ENCODE measurements around the gene MBP.
"Not testable (repeated sequence)": the region's sequence is repeated elsewhere in the genome, so short reads cannot be mapped to it uniquely, and the experiment has no call there.

The MBP gene

DNA sequence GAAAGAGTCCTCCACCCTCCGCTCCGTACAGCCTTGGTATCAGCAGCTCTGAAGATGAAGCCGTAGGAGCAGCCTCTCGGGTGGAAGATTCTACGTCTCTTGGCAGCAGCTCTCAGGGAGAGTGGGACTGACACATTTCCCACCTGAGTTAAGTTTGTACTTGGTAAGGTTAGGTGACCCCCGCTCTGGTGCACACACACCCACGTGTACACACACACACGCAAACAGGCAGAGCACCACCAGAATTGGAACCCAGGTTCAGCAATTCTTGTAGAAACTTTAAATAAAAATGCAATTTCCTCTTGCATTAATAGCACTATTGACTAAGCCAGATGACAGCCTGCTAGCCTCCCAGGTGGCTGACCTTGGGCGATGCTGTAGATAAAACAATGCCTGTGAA lies 111.5 kb downstream of the MBP start:
- DNase-seq (ENCODE audit: low read depth in 1 of 2, low spot score in 1 of 2): no peak
- H3K27ac ChIP-seq (replicated peaks): no peak overlapping the region
- TF ChIP-seq, protein P1, sequence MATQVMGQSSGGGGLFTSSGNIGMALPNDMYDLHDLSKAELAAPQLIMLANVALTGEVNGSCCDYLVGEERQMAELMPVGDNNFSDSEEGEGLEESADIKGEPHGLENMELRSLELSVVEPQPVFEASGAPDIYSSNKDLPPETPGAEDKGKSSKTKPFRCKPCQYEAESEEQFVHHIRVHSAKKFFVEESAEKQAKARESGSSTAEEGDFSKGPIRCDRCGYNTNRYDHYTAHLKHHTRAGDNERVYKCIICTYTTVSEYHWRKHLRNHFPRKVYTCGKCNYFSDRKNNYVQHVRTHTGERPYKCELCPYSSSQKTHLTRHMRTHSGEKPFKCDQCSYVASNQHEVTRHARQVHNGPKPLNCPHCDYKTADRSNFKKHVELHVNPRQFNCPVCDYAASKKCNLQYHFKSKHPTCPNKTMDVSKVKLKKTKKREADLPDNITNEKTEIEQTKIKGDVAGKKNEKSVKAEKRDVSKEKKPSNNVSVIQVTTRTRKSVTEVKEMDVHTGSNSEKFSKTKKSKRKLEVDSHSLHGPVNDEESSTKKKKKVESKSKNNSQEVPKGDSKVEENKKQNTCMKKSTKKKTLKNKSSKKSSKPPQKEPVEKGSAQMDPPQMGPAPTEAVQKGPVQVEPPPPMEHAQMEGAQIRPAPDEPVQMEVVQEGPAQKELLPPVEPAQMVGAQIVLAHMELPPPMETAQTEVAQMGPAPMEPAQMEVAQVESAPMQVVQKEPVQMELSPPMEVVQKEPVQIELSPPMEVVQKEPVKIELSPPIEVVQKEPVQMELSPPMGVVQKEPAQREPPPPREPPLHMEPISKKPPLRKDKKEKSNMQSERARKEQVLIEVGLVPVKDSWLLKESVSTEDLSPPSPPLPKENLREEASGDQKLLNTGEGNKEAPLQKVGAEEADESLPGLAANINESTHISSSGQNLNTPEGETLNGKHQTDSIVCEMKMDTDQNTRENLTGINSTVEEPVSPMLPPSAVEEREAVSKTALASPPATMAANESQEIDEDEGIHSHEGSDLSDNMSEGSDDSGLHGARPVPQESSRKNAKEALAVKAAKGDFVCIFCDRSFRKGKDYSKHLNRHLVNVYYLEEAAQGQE (IDR thresholded peaks at IDR 0.05; ENCODE audit: insufficient replicate concordance, low read depth): no peak
- TF ChIP-seq, protein P2, sequence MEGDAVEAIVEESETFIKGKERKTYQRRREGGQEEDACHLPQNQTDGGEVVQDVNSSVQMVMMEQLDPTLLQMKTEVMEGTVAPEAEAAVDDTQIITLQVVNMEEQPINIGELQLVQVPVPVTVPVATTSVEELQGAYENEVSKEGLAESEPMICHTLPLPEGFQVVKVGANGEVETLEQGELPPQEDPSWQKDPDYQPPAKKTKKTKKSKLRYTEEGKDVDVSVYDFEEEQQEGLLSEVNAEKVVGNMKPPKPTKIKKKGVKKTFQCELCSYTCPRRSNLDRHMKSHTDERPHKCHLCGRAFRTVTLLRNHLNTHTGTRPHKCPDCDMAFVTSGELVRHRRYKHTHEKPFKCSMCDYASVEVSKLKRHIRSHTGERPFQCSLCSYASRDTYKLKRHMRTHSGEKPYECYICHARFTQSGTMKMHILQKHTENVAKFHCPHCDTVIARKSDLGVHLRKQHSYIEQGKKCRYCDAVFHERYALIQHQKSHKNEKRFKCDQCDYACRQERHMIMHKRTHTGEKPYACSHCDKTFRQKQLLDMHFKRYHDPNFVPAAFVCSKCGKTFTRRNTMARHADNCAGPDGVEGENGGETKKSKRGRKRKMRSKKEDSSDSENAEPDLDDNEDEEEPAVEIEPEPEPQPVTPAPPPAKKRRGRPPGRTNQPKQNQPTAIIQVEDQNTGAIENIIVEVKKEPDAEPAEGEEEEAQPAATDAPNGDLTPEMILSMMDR (IDR thresholded peaks at IDR 0.05; ENCODE audit: insufficient read depth, low read length): no peak
- no peak for TF ChIP-seq SPI1 (IDR thresholded peaks at IDR 0.05; ENCODE audit: borderline replicate concordance, low read depth)
- no peak for TF ChIP-seq GABPA (IDR thresholded peaks at IDR 0.05; ENCODE audit: low read depth)
- TF ChIP-seq POLR2AphosphoS5 (IDR thresholded peaks at IDR 0.05; ENCODE audit: low read depth): no peak

DNA sequence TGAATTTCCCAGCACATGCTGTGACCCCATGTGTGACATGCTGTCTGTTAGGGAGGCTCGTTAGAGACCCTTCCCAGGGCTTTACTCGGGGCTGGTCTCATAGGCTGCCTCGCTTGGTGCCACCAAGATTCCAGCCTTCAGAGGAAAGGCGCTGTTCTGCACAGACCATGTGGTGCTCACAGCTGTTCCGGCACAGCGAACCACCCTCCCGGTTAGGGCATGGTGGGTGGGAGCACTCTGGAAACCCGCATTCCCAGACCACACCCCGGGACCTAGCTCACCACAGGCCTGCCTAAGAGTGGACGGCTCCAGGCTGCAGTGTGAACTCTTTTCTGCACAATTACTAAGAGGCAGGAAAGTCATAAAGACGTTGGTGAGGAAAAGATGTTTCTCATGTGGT lies 112.0 kb downstream of the MBP start:
- TF ChIP-seq, protein P2 (IDR thresholded peaks at IDR 0.05; ENCODE audit: insufficient read depth, low read length): no peak
- no peak for TF ChIP-seq GABPA (IDR thresholded peaks at IDR 0.05; ENCODE audit: low read depth)
- TF ChIP-seq SPI1 (IDR thresholded peaks at IDR 0.05; ENCODE audit: borderline replicate concordance, low read depth): no peak
- TF ChIP-seq, protein P1 (IDR thresholded peaks at IDR 0.05; ENCODE audit: insufficient replicate concordance, low read depth): no peak
- no peak for TF ChIP-seq POLR2AphosphoS5 (IDR thresholded peaks at IDR 0.05; ENCODE audit: low read depth)
- H3K27ac ChIP-seq (replicated peaks): no peak overlapping the region

More for the DNA sequence above, 111.5 kb downstream of the MBP start:
- Histone ChIP-seq H3K27me3 (ENCODE audit: insufficient read depth, poor library complexity, severe bottlenecking) (no peaks in the 10 kb centered on the region), H3K4me3 (replicated peaks; ENCODE audit: insufficient read depth, low read length) (no peak overlapping the region)

DNA sequence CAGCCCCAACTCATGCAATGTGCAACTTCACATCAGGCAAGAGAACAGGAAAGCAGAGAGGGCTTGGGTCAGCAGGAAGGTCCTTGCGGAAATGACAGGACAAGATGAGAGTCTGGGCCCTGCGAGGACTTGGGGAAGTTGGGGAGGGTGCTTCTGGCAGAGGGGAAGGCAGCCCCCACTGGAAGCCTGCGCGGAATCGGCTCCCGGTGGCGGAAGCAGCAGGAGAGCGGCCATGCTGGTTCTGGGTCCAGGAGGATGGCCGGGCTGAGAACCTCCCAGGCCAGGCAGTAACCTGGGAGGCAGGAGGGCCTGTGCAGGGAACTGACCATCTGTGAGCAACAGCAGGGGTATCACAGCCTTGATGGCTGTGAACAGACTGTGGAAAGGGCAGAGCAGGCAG lies 112.9 kb downstream of the MBP start:
- no peaks in the 10 kb centered on the region for H3K27me3 ChIP-seq (ENCODE audit: insufficient read depth, poor library complexity, severe bottlenecking)
- no peak for DNase-seq (ENCODE audit: low read depth in 1 of 2, low spot score in 1 of 2)
- no peak for TF ChIP-seq POLR2AphosphoS5 (IDR thresholded peaks at IDR 0.05; ENCODE audit: low read depth)
- TF ChIP-seq, protein P2 (IDR thresholded peaks at IDR 0.05; ENCODE audit: insufficient read depth, low read length): no peak
- no peak for TF ChIP-seq SPI1 (IDR thresholded peaks at IDR 0.05; ENCODE audit: borderline replicate concordance, low read depth)
- no peak overlapping the region for H3K4me3 ChIP-seq (replicated peaks; ENCODE audit: insufficient read depth, low read length)
- H3K27ac ChIP-seq (replicated peaks): no peak overlapping the region

More for the DNA sequence above, 112.0 kb downstream of the MBP start:
- no peak for DNase-seq (ENCODE audit: low read depth in 1 of 2, low spot score in 1 of 2)
- H3K4me3 ChIP-seq (replicated peaks; ENCODE audit: insufficient read depth, low read length): no peak overlapping the region
- H3K27me3 ChIP-seq (ENCODE audit: insufficient read depth, poor library complexity, severe bottlenecking): no peaks in the 10 kb centered on the region

DNA sequence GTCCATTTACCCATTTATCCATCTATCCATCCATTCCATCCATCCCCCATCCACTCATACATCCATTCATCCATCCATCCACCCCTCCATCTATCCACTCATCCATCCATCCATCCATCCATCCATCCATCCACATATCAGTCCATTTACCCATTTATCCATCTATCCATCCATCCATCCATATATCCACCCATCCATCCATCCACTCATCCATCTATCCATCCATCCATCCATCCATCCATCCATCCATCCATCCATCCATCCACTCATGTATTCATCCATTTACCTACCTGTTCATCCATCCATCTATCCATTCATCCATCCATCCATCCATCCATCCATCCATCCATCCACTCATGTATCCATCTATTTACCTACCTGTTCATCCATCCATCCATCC lies 113.9 kb downstream of the MBP start:
- not testable (repeated sequence) for DNase-seq (ENCODE audit: low read depth in 1 of 2, low spot score in 1 of 2); H3K27ac ChIP-seq (replicated peaks); H3K27me3 ChIP-seq (ENCODE audit: insufficient read depth, poor library complexity, severe bottlenecking); H3K4me3 ChIP-seq (replicated peaks; ENCODE audit: insufficient read depth, low read length)

Measured in HL-60 (cell line).